IMR-90 (cell line): Measurements from ENCODE around the gene ITIH6. TPM values are rescaled to one million over a fixed set of nuclear protein-coding genes. Genes with fewer than 3 reads are reported as not detected.

ENCODE experiments used
- microRNA-seq, 2 experiments: library from miRNA; stranded (forward) in 1 of 2; unstranded in 1 of 2; fragments of 10-50 nt in 1 of 2; fragments of <30 nt in 1 of 2; gene quantifications in 1 of 2; microRNA quantifications in 1 of 2; one replicate each; pipeline versions ENCODE3 to v1.1.0; 2013 to 2020; ENCODE audit not compliant: insufficient read depth in 1 of 2, insufficient read length in 1 of 2, unreplicated experiment in 1 of 2
- polyA plus RNA-seq, 3 experiments: library from polyadenylated mRNA; depleted of rRNA; stranded (reverse); fragments of >200 nt; gene quantifications; 2 replicates each; pipeline ENCODE4 v1.2.3, GENCODE V29; 2012; ENCODE audit warnings: low replicate concordance in 1 of 3
- small RNA-seq, 5 experiments: library from RNA; depleted of rRNA; stranded (forward); fragments of <200 nt; gene quantifications; one replicate each; pipeline ENCODE3, GENCODE V24; 2012
- total RNA-seq: library from RNA; depleted of rRNA; stranded (reverse); fragments of >200 nt; gene quantifications from 2 replicates; pipeline ENCODE4 v1.2.3, GENCODE V29; 2012; rRNA removed

The ITIH6 gene
- total and polyA plus RNA-seq, 2 of the 4 experiments (the other 2 are of a cell fraction): not detected

Small RNA genes within 50 kb of the gene (microRNA-seq; reads per million reads assigned to microRNA genes)
- gene AL049732.1 (ENCODE audit: insufficient read depth, insufficient read length) (not detected), gene SNORA11 (ENCODE audit: insufficient read depth, insufficient read length) (10.3 reads per million, percentile 10 among the genes with 10 or more reads in this experiment)

Small RNA genes within 50 kb of the gene (small RNA-seq; reads per million reads assigned to genes)
- gene AL049732.1: 0 reads per million in 5 experiments
- 0.08 to 19.3 (median 3.1) reads per million in 5 experiments for gene SNORA11

Other genes with a start within 250 kb of the ITIH6 start
- gene MAGED2, start 9.5 kb upstream of the ITIH6 start, total RNA-seq: 279 and 341 TPM in 2 replicates
- gene MAGED2, start 9.5 kb upstream of the ITIH6 start, polyA plus RNA-seq (2012; rRNA removed): 268 and 301 TPM in 2 replicates
- gene TRO, start 122.6 kb upstream of the ITIH6 start, total RNA-seq: 25.8 and 35.1 TPM in 2 replicates
- 46.3 and 54.2 TPM in 2 replicates for gene TRO, start 122.6 kb upstream of the ITIH6 start, polyA plus RNA-seq (2012; rRNA removed)
- gene PFKFB1, start 195.9 kb upstream of the ITIH6 start, total RNA-seq: under 0.01 TPM in 1 of 2 replicates, not detected in the other
- 0.10 and 0.15 TPM in 2 replicates for gene PFKFB1, start 195.9 kb upstream of the ITIH6 start, polyA plus RNA-seq (2012; rRNA removed)
- 3.4 and 4.2 TPM in 2 replicates for gene APEX2, start 202.1 kb upstream of the ITIH6 start, total RNA-seq
- gene APEX2, start 202.1 kb upstream of the ITIH6 start, polyA plus RNA-seq (2012; rRNA removed): 16.5 and 19.1 TPM in 2 replicates
- gene ALAS2, start 232.7 kb upstream of the ITIH6 start, total RNA-seq: not detected in 2 replicates
- not detected in 2 replicates for gene ALAS2, start 232.7 kb upstream of the ITIH6 start, polyA plus RNA-seq (2012; rRNA removed)